Peyer's patch (tissue), 4 donors: Measurements from ENCODE around the gene GPR161.

Experiments used
- POLR2A ChIP-seq, 2 donors: fragments of 450-650 bp; IDR thresholded peaks; one replicate each; pipeline ENCODE4 v1.5.1; 2017; ENCODE audit warnings: antibody characterized with exemption in 2 of 2, mild to moderate bottlenecking in 2 of 2, moderate library complexity in 2 of 2
- TF ChIP-seq, protein P1 (sequence below), 6 experiments: fragments of 450-650 bp in 4 of 6; fragments of 200-600 bp in 2 of 6; sonication (generic) in 1 of 6; IDR thresholded peaks; one replicate each; pipeline ENCODE4 v1.5.1; 2017 to 2019; ENCODE audit warnings: antibody characterized with exemption in 6 of 6, mild to moderate bottlenecking in 3 of 6, moderate library complexity in 1 of 6

DNA sequence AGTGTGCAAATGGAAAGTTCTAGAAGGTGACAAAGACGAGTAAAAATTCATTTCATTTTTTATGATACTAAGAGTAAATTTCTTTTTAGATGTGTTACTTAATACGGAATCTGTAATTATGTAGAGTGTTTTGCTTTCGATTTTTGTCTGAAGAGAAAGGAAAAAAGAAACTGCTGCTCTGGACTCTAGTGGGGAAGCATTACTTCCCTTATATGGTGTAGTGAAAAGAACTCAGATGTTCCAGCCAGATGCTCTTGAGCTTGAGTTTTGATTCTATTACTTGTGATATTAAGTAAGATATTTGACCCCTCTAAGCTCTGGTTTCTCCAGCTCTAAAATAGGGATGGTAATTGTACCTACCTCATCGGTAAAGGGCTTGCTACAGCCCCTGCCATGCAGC, 12.2 kb upstream of the GPR161 start:
- TF ChIP-seq, protein P1, sequence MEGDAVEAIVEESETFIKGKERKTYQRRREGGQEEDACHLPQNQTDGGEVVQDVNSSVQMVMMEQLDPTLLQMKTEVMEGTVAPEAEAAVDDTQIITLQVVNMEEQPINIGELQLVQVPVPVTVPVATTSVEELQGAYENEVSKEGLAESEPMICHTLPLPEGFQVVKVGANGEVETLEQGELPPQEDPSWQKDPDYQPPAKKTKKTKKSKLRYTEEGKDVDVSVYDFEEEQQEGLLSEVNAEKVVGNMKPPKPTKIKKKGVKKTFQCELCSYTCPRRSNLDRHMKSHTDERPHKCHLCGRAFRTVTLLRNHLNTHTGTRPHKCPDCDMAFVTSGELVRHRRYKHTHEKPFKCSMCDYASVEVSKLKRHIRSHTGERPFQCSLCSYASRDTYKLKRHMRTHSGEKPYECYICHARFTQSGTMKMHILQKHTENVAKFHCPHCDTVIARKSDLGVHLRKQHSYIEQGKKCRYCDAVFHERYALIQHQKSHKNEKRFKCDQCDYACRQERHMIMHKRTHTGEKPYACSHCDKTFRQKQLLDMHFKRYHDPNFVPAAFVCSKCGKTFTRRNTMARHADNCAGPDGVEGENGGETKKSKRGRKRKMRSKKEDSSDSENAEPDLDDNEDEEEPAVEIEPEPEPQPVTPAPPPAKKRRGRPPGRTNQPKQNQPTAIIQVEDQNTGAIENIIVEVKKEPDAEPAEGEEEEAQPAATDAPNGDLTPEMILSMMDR (IDR thresholded peaks at IDR 0.05) = no peak
- no peak for TF ChIP-seq POLR2A (IDR thresholded peaks at IDR 0.05)
